ENCODE measurements around the gene MYO1D. TPM values are rescaled to one million over a fixed set of nuclear protein-coding genes. Genes with fewer than 3 reads are reported as not detected.

MYO1D gene
- total and polyA plus RNA-seq, 4 donors = 4.5 to 22.9 (median 13.3) TPM

GRCh38 chr17:32863559-32863958, 13.4 kb downstream of the MYO1D start (continued):
- no peak for TF ChIP-seq ATF3 (IDR thresholded peaks at IDR 0.05)
- no peak for TF ChIP-seq JUND (IDR thresholded peaks at IDR 0.05)
- TF ChIP-seq GABPA (IDR thresholded peaks at IDR 0.05 in 1 of 2, conservative IDR thresholded peaks at IDR 0.05 in 1 of 2) = no peak
- TF ChIP-seq HNF4G (IDR thresholded peaks at IDR 0.05) = no peak
- no peak for TF ChIP-seq NR2F2 (IDR thresholded peaks at IDR 0.05)
- TF ChIP-seq FOXA1 (IDR thresholded peaks at IDR 0.05) = no peak
- TF ChIP-seq TAF1 (conservative IDR thresholded peaks at IDR 0.05) = no peak
- no peak for TF ChIP-seq RXRA (IDR thresholded peaks at IDR 0.05)

DNA sequence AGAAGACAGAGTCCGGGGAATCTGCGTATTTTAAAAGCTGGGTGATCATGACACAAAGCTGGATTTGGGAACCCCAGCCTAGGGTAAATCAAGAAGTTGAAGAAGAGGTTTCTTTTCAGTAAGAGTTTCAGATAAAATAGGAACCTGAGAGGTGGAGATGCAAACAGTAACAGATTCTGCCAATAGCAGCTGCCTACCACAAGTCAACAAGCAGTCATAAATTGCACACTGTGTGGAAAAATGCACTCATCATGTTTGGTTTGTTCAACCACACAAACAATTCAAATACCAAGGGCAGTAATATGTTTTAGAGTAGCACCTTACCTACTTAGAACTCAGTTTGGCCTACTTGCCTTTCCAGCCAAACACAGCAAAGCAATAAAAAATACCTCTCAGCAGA, 14.0 kb downstream of the MYO1D start:
- Histone ChIP-seq H3K9ac (ENCODE audit: low read depth in 1 of 2, low read length in 2 of 2) (no peak overlapping the region), H3K4me1 (ENCODE audit: control insufficient read depth in 4 of 4, insufficient read depth in 4 of 4, low read length in 3 of 4) (no peaks in the 10 kb centered on the region), H3K36me3 (ENCODE audit: control insufficient read depth in 4 of 4, insufficient read depth in 3 of 4, low read depth in 1 of 4, low read length in 3 of 4) (no peaks in the 10 kb centered on the region), H3K27ac (ENCODE audit: low read depth in 1 of 2, low read length in 2 of 2) (no peak overlapping the region), H3K4me3 (ENCODE audit: low read depth in 1 of 3, low read length in 3 of 3) (no peak overlapping the region), H3K27me3 (ENCODE audit: control insufficient read depth in 4 of 4, insufficient read depth in 4 of 4, low read length in 3 of 4) (no peaks in the 10 kb centered on the region), H3K9me3 (ENCODE audit: control insufficient read depth in 4 of 4, low read length in 3 of 4) (no peaks in the 10 kb centered on the region)
- TF ChIP-seq, protein P1, sequence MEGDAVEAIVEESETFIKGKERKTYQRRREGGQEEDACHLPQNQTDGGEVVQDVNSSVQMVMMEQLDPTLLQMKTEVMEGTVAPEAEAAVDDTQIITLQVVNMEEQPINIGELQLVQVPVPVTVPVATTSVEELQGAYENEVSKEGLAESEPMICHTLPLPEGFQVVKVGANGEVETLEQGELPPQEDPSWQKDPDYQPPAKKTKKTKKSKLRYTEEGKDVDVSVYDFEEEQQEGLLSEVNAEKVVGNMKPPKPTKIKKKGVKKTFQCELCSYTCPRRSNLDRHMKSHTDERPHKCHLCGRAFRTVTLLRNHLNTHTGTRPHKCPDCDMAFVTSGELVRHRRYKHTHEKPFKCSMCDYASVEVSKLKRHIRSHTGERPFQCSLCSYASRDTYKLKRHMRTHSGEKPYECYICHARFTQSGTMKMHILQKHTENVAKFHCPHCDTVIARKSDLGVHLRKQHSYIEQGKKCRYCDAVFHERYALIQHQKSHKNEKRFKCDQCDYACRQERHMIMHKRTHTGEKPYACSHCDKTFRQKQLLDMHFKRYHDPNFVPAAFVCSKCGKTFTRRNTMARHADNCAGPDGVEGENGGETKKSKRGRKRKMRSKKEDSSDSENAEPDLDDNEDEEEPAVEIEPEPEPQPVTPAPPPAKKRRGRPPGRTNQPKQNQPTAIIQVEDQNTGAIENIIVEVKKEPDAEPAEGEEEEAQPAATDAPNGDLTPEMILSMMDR (IDR thresholded peaks at IDR 0.05; ENCODE audit: low read depth, low read length, missing input control) = no peak
- TF ChIP-seq ZBTB33 (IDR thresholded peaks at IDR 0.05) (no peak), ATF3 (IDR thresholded peaks at IDR 0.05) (no peak), FOXA1 (IDR thresholded peaks at IDR 0.05) (no peak), SP1 (IDR thresholded peaks at IDR 0.05) (no peak), RAD21 (IDR thresholded peaks at IDR 0.05) (no peak)
- TF ChIP-seq, protein P2, sequence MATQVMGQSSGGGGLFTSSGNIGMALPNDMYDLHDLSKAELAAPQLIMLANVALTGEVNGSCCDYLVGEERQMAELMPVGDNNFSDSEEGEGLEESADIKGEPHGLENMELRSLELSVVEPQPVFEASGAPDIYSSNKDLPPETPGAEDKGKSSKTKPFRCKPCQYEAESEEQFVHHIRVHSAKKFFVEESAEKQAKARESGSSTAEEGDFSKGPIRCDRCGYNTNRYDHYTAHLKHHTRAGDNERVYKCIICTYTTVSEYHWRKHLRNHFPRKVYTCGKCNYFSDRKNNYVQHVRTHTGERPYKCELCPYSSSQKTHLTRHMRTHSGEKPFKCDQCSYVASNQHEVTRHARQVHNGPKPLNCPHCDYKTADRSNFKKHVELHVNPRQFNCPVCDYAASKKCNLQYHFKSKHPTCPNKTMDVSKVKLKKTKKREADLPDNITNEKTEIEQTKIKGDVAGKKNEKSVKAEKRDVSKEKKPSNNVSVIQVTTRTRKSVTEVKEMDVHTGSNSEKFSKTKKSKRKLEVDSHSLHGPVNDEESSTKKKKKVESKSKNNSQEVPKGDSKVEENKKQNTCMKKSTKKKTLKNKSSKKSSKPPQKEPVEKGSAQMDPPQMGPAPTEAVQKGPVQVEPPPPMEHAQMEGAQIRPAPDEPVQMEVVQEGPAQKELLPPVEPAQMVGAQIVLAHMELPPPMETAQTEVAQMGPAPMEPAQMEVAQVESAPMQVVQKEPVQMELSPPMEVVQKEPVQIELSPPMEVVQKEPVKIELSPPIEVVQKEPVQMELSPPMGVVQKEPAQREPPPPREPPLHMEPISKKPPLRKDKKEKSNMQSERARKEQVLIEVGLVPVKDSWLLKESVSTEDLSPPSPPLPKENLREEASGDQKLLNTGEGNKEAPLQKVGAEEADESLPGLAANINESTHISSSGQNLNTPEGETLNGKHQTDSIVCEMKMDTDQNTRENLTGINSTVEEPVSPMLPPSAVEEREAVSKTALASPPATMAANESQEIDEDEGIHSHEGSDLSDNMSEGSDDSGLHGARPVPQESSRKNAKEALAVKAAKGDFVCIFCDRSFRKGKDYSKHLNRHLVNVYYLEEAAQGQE (IDR thresholded peaks at IDR 0.05) = no peak
- DNase-seq (ENCODE audit: low spot score) = no peak
- WGBS = 95% methylated on average over 2 of the region's 2 CpGs

- H3K27me3 ChIP-seq (ENCODE audit: control insufficient read depth in 4 of 4, insufficient read depth in 4 of 4, low read length in 3 of 4) = no peaks in the 10 kb centered on the region
- H3K4me3 ChIP-seq (ENCODE audit: low read depth in 1 of 3, low read length in 3 of 3) = no peak overlapping the region
- no peaks in the 10 kb centered on the region for H3K36me3 ChIP-seq (ENCODE audit: control insufficient read depth in 4 of 4, insufficient read depth in 3 of 4, low read depth in 1 of 4, low read length in 3 of 4)
- no peak for DNase-seq (ENCODE audit: low spot score)
- H3K9me3 ChIP-seq (ENCODE audit: control insufficient read depth in 4 of 4, low read length in 3 of 4) = no peaks in the 10 kb centered on the region
- no peak overlapping the region for H3K9ac ChIP-seq (ENCODE audit: low read depth in 1 of 2, low read length in 2 of 2)
- no peak overlapping the region for H3K27ac ChIP-seq (ENCODE audit: low read depth in 1 of 2, low read length in 2 of 2)
- no peaks in the 10 kb centered on the region for H3K4me1 ChIP-seq (ENCODE audit: control insufficient read depth in 4 of 4, insufficient read depth in 4 of 4, low read length in 3 of 4)
- 92% methylated on average over 4 of the region's 4 CpGs for WGBS
- TF ChIP-seq RAD21 (IDR thresholded peaks at IDR 0.05) (no peak), RXRA (IDR thresholded peaks at IDR 0.05) (no peak), JUND (IDR thresholded peaks at IDR 0.05) (no peak), YY1 (IDR thresholded peaks at IDR 0.05) (no peak), GABPA (IDR thresholded peaks at IDR 0.05 in 1 of 2, conservative IDR thresholded peaks at IDR 0.05 in 1 of 2) (no peak), ZBTB33 (IDR thresholded peaks at IDR 0.05) (no peak), EGR1 (IDR thresholded peaks at IDR 0.05; ENCODE audit: low read depth in 2 of 2) (no peak), TAF1 (conservative IDR thresholded peaks at IDR 0.05) (no peak), NR2F2 (IDR thresholded peaks at IDR 0.05) (no peak), FOXA2 (IDR thresholded peaks at IDR 0.05) (no peak)
- TF ChIP-seq, protein P1 (IDR thresholded peaks at IDR 0.05; ENCODE audit: low read depth, low read length, missing input control) = no peak
Measured at GRCh38 chr17:32861981-32862380, 14.9 kb downstream of the MYO1D start.

Data from liver (tissue), 9 donors.